WI38 (cell line): ENCODE results near the gene NEK11.

Experiments used
- H3K4me3 ChIP-seq: 2 replicates; pipeline ENCODE4 v1.5.1; 2011; ENCODE audit warnings: low read depth, mild to moderate bottlenecking, control low read depth, low read length
- TF ChIP-seq, protein P1 (sequence below): IDR thresholded peaks from 2 replicates; pipeline ENCODE4 v1.5.1; 2012; ENCODE audit warnings: low read depth, mild to moderate bottlenecking, control low read depth, low read length

The NEK11 gene

DNA sequence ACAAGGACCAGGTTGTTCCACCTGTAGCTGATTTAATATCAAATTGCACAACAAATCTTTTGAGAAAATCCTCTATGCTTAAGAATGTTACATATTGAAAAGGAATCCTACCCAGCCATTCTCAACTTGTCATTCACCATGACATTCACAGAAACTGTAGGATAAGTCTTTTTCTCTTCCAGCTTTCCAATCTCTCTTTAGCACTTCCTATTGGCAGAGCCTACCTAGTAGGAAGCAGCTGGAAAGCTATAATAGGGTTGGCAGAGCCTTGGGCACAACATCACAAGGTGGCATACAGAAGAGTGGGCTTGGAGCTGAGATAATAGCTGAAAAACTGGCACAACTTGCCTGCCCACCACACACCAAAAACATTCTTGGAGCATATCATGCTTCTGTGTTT, 287.6 kb downstream of the NEK11 start:
- H3K4me3 ChIP-seq, result no peak overlapping the region
- TF ChIP-seq, protein P1, sequence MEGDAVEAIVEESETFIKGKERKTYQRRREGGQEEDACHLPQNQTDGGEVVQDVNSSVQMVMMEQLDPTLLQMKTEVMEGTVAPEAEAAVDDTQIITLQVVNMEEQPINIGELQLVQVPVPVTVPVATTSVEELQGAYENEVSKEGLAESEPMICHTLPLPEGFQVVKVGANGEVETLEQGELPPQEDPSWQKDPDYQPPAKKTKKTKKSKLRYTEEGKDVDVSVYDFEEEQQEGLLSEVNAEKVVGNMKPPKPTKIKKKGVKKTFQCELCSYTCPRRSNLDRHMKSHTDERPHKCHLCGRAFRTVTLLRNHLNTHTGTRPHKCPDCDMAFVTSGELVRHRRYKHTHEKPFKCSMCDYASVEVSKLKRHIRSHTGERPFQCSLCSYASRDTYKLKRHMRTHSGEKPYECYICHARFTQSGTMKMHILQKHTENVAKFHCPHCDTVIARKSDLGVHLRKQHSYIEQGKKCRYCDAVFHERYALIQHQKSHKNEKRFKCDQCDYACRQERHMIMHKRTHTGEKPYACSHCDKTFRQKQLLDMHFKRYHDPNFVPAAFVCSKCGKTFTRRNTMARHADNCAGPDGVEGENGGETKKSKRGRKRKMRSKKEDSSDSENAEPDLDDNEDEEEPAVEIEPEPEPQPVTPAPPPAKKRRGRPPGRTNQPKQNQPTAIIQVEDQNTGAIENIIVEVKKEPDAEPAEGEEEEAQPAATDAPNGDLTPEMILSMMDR, result no peak

DNA sequence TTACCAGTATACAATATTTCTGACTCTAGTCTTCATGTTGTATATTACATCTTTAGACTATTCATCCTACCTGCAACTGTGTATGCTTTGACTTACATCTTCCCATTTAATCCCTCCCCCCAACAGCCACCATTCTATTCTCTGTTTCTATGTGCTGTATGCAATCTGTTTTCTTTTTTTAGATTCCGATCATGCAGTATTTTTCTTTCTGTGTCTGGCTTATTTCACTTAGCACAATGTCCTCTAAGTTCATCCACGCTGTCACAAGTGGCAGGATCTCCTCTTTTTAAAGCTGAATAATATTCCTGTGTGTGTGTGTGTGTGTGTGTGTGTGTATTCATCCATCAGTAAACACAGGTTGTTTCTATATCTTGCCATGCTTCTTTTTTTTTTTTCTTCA, 288.5 kb downstream of the NEK11 start:
- H3K4me3 ChIP-seq, result no peak overlapping the region
- TF ChIP-seq, protein P1, result no peak

DNA sequence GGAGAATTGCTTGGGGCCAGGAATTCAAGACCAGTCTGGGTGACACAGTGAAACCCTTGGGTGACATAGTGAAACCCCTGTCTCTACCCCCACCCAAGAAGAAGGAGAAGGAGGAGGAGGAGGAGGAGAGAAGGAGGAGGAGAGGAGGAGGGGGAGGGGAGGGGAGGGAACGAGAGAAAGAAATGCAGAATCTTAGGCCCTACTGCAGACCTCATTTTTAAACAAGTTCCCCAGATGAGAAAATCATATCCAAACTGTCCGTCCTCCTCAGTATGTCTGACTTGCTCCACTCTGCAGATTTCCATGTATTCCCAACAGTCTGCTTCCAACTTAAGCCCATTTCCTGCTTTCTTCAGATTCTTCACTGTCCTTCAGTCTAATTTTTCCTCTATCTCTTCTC, 291.0 kb downstream of the NEK11 start:
- TF ChIP-seq, protein P1, result no peak
- H3K4me3 ChIP-seq, result no peak overlapping the region

DNA sequence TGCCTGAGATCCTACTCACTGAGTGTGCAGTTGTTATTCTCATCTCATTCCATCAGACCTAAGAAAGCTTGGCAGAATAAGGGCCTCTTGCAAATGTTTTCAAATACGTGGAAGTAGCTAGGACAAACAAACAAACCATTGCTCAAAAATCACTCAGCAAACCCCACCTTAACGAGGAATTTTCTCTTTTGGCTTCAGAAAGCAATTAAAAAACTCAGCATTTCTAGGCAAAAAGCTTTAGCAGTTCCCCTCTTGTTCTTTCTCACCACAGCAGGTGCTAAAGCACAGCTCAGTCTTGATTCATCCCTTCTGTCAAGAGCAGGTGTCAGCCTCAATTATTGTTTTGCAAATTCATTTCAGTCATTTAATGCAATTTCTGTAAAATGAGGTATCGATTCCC, 296.3 kb downstream of the NEK11 start:
- no peak overlapping the region for H3K4me3 ChIP-seq
- TF ChIP-seq, protein P1, result no peak

DNA sequence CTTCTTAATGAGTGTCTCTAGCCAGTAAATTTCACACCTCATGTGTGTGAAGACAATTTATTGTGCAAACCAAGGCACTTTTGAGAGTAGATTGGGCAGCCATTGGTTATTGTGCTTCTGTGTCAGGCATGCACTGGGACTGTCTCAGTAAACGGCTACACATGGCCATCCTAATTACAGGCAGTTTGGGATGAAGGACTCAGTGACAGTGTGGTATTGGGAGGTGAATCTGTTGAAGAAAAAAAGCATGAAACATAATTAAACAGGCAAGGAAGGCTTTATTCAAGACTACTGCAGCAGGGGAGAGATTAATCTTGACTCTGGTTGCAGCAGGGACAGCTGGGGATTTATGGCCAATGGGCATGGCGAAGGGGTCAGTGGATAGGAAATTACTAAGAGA, 297.1 kb downstream of the NEK11 start:
- TF ChIP-seq, protein P1, result no peak
- H3K4me3 ChIP-seq, result no peak overlapping the region

DNA sequence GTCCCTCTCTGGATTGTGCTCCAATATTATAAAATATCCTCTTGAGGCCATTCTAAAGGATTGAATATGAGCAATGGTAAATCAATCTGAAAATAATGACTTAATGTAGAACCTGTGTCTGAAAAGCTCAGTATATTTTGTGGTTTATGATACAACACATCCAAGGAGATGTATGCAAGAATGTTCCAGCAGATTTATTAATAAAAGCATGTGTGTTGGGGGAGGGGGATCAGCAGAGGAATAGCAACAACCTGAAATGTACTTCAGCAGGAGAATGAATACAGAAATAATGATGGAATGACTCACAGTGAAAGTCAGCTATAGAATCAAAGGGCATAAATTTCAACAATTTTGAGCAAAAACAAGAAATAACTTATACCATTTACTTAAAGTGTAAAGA, 298.2 kb downstream of the NEK11 start:
- TF ChIP-seq, protein P1, result no peak
- no peak overlapping the region for H3K4me3 ChIP-seq

DNA sequence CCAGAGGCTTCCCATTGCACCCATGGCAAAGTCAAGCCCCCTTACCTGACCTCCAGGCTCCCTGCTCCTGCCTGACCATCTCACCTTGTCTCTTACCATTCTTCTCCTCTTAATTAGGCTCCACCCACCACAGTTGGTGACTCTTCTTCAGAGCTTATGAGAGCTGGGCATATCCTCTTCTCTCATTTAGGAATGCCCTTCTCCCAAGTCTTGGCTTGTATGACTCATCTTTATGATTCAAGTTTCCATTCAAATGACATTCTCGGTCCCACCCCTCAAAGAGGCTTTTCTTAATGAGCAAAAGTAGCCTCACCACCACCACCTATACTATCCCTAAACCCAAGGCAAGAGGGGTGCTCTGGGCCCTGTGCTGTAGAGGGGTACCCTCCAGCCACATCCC, 299.6 kb downstream of the NEK11 start:
- no peak overlapping the region for H3K4me3 ChIP-seq
- TF ChIP-seq, protein P1, result no peak
